GM06990 (cell line): ENCODE measurements around the gene C1QA.

Experiments used
- DNase-seq: peaks from one replicate; pipeline ENCODE4 v3.0.0-alpha.2; 2011; ENCODE audit not compliant: insufficient read length; ENCODE audit errors: extremely low read depth
- H3K27me3 ChIP-seq: replicated peaks from 2 replicates; pipeline ENCODE4 v1.6.0; 2011; ENCODE audit warnings: low read length; ENCODE audit not compliant: control insufficient read depth, insufficient read depth
- H3K36me3 ChIP-seq: 2 replicates; pipeline ENCODE4 v1.5.1; 2011; ENCODE audit warnings: low read length; ENCODE audit not compliant: control insufficient read depth, insufficient read depth
- H3K4me3 ChIP-seq: replicated peaks from 2 replicates; pipeline ENCODE4 v1.5.1; 2011; ENCODE audit warnings: low read depth, mild to moderate bottlenecking, control low read depth, low read length
- TF ChIP-seq, protein P1 (sequence below): IDR thresholded peaks from 2 replicates; pipeline ENCODE4 v1.5.1; 2011; ENCODE audit warnings: low read length, control low read depth, mild to moderate bottlenecking, inconsistent platforms; ENCODE audit not compliant: insufficient read depth, poor library complexity, severe bottlenecking

Gene C1QA

DNA sequence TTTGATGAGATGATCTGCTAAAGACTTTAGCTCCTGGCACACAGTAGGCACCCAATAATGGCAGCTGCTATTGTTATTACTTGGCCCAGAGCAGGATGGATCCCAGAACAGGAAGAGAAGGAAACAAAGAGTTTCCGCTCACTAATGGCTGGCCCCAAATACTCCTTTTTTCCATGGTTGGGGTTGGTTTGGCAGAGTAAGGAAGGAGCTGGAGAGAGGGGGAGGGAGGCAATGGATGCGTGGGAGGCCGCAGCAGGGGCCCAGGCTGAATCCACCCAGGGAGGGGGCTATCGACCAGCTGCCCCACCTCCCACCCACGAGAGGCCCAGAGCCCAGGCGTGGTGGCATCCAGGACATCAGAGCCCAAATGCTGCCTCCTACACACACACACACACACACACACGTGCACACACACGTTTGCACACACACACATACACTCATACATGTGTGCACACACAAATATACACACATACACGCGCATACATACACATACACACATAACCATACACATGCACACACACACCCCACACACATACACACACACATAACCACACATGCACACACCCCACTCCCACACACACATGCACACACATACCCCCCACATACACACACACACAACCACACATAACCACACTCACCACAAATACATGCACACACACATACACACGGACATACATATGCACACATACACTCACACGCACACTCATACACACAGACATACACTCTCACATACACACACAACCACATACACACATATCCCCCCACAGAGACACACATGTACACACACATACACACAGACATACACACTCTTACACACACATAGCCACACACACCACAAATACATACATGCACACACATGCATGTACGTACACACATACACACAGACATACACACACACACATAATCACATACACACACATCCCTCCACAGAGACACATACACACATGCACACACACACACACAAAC, 41.8 kb downstream of the C1QA start:
- Histone ChIP-seq H3K27me3 (peaks cover 1% of the 10 kb centered on the region), H3K36me3 (no peaks in the 10 kb centered on the region), H3K4me3 (no peak overlapping the region)
- TF ChIP-seq, protein P1, sequence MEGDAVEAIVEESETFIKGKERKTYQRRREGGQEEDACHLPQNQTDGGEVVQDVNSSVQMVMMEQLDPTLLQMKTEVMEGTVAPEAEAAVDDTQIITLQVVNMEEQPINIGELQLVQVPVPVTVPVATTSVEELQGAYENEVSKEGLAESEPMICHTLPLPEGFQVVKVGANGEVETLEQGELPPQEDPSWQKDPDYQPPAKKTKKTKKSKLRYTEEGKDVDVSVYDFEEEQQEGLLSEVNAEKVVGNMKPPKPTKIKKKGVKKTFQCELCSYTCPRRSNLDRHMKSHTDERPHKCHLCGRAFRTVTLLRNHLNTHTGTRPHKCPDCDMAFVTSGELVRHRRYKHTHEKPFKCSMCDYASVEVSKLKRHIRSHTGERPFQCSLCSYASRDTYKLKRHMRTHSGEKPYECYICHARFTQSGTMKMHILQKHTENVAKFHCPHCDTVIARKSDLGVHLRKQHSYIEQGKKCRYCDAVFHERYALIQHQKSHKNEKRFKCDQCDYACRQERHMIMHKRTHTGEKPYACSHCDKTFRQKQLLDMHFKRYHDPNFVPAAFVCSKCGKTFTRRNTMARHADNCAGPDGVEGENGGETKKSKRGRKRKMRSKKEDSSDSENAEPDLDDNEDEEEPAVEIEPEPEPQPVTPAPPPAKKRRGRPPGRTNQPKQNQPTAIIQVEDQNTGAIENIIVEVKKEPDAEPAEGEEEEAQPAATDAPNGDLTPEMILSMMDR: no peak
- no peak for DNase-seq

DNA sequence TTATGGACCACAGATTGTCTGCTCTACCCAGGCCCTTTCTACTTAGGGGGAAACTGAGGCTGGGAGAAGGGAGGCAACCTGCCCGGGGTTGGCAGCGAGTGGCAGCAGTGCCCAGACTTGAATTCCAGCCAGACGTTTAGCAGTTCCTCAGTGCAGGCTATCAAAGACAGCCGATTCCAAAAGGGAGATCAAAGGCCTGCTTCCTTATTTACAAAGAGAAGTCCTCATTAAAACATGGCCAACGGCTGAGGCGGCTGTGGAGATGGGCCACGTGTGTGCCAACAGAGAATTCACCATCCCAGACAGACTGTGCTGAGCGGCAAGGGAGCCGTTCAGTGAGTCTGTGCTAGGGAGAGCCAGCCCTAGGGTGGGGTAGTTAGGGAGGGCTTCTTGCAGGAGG, 44.3 kb downstream of the C1QA start:
- no peak for DNase-seq
- H3K27me3 ChIP-seq: peaks cover 1% of the 10 kb centered on the region
- TF ChIP-seq, protein P1: no peak
- no peaks in the 10 kb centered on the region for H3K36me3 ChIP-seq
- H3K4me3 ChIP-seq: no peak overlapping the region

DNA sequence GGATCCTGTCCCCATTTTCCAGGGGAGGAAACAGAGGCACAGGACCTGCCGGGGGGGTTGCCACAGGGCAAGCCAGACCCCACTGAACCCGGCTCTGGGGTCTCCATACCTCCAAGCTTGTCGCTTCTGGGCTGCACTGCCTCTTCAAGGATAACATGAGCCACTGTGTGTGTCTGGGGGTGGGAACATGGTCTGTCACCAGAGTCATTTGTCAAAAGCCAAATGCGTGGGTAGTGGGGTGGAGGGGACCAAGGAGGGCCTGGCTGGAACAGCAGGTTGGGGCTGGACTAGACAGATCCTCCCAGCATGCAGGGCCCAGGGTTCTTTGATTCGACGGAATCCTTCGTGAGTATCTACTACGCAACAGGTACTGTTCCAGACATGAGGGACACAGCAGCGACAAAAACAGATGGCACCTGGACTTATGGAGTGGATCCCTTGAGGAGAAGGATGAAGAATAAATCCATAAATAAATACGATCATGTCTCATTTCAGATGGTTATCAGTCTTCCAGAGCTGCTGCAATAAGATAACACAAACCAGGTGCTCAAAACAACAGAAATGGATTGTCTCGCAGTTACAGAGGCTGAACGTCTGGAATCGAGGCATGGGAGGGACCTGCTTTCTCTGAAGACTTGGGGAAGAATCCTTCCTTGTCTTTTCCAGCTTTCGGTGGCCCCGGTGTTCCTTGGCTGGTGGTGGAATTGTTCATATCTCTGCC, 45.3 kb downstream of the C1QA start:
- no peak overlapping the region for H3K4me3 ChIP-seq
- H3K27me3 ChIP-seq: peaks cover 1% of the 10 kb centered on the region
- no peak for DNase-seq
- TF ChIP-seq, protein P1: no peak
- no peaks in the 10 kb centered on the region for H3K36me3 ChIP-seq

DNA sequence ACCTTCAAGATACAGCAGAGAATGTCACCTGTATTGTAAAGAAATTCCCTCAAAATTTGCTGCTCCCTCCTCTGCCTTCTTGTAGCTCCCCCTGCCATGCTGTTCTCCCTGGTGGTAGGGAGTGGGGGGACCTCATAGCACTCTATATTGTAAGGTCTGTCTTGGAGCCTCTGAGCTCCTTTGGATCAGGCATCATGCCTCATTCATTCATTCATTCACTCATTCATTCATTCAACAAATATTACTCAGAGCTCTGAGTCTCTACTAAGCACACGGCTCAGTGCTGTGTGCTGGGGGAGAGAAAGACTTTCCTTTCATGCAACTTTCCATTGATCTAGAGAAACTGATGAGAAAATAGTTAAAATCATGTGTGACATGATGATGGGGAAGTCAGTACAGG, 47.1 kb downstream of the C1QA start:
- TF ChIP-seq, protein P1: no peak
- DNase-seq: no peak
- Histone ChIP-seq H3K4me3 (no peak overlapping the region), H3K27me3 (peaks cover 1% of the 10 kb centered on the region), H3K36me3 (no peaks in the 10 kb centered on the region)

DNA sequence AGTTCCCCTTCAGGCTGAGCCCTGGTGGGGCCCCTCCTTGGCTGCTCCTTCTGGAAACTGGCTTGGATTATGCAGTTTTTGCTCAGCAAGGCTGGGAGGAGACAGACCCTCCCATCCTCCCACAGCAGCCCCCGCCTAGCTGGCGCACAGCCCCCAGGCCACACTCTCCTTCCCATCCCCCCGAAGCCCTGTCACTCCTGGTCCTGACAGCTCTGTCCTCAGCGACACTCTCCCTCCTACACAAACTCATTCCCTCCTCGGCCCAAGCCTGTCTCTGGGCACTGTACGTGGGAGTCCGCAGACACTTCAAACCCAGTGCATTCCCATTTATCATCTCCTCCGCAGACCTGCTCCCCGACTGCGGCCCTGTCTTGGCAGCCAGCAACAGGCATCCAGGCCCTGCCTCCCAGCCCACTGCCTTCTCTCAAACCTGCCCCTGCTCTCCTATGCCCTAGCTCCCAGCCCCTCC, 49.2 kb downstream of the C1QA start:
- no peaks in the 10 kb centered on the region for H3K36me3 ChIP-seq
- TF ChIP-seq, protein P1: no peak
- H3K27me3 ChIP-seq: peaks cover 1% of the 10 kb centered on the region
- H3K4me3 ChIP-seq: no peak overlapping the region
- DNase-seq: no peak
